HG02678 (cell line): ENCODE data around the gene ZNF454.

ENCODE experiments used
- ATAC-seq: cut with Tn5 transposase; IDR thresholded peaks from one replicate; pipeline ENCODE4 v1.9.1; 2021; ENCODE audit warnings: mild to moderate bottlenecking, moderate library complexity; ENCODE audit not compliant: unreplicated experiment

The ZNF454 gene

DNA sequence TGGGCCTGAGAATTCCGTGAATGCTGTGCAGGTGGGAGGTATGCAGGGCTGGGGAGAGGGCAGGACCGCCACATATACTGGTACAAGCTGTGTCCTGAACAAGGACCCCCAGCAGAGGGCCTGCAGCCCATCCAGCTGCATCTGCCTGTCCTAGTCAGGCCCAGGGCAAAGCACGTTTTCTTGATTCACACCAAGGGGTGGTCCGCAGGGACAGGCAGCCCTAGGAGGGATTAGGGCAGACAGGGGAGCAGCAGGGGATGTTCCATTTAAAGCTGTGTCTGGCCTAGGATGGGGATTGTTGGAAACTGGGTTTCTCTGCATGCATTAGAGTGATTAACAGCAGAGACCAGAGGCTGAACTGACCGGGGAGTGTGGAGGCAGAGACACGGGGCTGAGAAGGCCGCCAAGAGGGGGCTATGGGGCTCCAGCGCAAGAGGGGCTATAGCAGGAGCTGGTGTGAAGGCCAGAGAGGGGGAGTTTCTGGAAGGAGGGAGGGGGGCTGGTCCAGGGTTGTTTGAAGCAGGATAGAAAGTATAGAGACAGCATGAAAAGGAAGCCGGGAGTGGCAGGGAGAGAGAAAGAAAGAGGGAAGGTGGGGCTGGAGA is 51.4 kb downstream of the ZNF454 start:
- ATAC-seq = no peak

DNA sequence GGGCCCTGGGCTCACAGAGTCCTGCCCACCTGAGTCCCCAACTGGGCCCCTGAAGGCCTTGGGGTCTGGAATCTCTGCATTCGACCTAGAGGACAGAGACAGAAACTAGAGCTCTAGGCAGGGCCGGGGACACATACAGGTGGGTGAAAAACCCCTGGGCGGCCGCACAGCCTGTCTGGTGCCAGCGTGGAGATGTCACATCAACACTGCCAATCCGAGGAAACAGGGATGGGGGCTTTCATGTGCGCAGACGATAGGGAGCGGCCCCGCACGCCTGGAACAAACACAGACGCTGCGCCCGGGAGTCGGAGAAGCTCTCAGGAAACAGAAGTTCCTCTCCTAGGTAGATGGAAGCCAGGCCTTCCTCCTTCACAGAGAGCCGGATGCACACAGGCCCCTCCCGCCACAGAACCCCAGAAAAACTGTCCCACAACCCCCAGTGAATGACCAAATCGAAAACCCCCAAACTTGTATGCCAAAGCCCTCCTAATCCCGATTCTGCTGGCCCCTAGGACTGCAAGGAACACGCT is 52.3 kb downstream of the ZNF454 start:
- no peak for ATAC-seq

DNA sequence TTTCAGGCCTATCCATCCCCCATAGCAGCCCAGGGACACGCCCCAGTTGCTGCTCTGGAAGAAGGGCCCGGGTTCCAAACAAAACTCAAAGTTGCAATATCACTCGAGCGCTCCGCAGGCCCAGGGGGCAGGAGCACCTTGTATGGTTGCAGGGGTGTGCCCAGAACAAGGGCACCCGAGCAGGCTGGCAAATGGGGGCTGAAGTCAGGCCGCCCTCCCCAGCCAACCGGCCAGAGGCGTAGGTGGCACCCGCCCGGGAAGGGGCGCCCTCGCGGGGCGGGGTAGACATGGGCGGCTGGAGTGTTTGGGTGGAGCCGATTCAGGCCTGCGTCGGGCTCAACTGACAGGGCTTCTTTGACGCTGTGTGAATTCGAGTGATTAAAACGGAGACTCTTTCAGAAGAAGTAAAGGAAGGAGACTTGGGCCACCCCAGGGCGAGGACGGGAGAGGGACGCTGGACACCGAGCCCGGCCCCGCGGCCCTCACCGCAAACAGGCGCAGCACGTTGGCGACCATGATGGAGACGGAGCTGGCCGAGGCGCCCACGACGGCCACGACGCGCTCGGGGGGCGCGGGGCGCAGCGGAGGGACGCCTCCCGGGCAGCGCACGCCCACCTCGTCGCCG is 53.1 kb downstream of the ZNF454 start:
- no peak for ATAC-seq

DNA sequence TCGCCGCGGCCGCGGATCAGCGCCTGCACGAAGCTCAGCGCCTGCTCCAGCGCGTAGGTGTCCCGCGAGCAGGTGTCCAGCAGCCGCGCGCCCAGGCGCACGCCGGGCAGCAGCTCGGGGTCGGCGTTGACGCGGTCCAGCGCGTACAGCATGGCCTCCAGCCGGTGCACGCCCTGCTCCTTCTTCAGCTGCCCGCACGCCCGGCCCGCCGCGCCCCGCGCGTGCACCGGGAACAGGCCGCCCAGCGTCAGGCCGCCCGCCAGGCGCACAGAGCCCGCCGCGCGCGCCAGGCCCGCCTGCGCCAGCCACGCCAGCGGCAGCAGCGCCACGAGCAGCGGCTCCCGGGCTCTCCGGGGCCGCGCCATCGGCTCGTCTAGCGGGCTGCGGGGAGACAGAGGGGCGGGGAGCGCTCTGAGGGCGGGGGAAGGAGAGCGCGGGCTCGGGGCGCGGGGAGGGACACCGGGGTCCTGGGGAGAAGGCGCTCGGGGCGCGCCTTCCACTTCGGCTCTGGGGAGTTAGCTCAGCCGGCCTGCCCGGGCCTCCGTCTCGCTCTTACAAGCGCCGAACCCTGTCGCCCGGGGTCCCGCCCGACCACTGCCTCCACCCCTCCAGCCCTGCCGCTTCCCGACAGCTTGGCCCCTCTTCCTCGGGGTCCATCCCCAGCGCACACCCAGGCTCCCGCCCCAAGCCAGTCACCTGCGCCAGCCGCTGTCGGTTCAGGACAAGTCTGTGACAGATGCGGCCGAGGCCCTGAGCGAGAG is 53.8 kb downstream of the ZNF454 start, which contains the start of gene GRM6:
GRM6 (minus strand) TSS at position 741 of the 761 bp plus-strand sequence; CDS start at position 365, 376 bp downstream.
- ATAC-seq = no peak

DNA sequence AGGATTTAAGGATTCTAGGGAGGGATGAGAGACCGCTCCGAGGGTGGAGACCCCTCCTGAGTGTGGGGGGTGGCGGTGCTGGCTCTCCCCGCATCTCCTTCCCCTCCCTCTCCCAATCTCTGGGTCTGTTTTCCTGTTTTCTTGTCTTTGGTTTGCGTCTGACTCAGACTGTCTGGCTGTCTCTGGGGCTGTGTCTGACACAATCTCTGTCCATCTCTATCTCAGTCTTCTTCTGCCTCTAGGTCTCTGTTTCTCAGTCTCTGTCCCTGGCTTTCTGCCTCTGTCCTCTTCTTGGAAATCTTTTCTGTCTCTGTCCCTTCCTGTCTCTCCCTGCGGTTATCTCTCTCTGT is 54.3 kb downstream of the ZNF454 start:
- no peak for ATAC-seq

DNA sequence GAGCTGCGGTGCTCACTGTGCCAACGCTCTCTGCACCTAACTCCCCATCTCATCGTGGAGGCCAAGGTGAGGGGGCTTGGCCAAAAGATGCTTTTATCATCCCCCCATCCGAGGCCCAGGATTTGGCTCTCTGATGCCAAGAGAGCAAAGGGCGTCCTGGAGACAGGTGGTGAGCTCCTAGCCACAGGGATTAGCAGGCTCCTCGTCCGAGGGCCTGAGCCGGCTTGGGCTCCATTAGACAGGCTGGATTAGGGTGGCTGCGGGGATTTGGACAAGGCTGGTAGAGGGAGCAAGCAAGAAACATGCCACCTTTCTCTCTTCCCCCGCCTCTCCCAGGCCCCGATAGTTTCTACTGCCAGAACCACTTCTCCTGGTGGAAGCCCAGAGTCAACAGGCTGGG is 55.2 kb downstream of the ZNF454 start:
- ATAC-seq = no peak

DNA sequence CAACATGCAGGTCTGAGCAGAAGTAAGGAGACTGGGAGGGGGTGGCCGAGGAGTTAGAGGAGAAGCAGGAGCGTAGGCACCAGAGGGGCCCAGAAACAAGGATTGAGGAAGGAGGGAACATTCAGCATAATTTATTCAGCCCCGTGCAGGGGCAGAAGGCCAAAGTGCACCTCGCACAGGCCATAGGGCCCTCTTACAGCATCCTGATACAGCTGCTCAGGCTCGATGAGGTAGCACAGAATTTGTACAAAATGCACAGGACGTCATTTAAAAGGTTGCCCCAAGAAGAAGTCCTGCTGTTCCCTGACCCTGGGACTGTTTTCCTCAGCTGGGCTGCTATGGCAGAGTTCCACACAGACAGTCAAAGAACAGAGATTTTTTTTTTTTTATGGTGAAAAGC is 56.2 kb downstream of the ZNF454 start:
- ATAC-seq = no peak

DNA sequence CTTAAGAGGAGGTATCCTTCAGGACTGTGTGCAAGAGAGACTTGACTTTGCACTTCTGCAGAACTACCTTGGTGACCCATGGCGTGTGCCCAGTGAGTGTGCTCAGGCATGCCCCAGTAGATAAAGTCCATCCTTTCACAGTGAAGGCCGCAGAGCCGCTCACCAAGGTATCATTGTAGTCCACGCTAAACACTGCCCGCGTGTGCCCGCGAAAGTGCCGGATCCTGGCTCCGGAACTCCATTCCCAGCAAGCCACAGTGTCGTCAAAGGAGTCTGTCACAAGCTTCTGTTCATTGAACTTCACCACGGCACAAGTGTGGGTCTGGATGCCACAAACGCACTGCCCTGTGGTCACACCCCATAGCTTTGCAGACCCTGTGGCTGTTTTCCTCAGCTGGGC is 57.4 kb downstream of the ZNF454 start:
- ATAC-seq = no peak

DNA sequence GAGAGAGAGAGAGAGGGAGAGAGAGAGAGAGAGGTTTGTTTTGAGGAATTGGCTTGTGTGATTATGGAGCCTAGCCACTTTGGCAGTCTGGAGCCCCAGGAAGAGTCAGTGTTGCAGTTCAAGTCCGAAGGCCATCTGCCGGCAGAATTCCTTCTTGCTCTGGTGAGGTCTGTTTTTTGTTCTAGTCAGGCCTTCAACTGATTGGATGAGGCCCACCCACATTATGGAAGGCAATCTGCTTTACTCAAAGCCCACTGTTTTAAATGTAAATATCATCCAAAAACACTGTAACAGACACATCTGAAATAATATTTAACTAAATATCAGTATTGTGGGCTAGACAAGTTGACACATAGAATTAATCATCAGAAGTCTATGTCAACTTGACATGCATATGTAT is 65.6 kb downstream of the ZNF454 start:
- no peak for ATAC-seq

DNA sequence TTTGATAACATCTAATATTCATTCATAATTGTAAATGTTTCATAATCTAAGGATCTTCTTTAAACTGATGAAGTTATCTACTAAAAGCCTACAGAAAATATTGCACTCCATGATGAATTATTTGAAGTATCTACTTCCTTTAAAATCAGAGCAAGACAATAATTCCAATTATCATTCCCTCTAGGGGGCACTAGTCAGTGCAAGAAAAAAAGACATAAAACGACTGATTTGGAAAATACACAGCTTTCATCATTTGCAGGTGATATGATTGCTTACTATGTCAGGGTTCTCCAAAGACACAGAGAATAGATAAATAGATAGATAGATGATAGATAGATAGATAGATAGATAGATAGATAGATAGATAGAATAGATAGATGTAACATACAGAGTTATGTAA is 67.7 kb downstream of the ZNF454 start:
- ATAC-seq = no peak
